Right lobe of liver (tissue), 4 donors: ENCODE results near the gene PPP1R36.
A peak's percentile ranks its signal among the peaks of the same experiment; 100 is the strongest.

Experiments used
- POLR2A ChIP-seq: fragments of 450-650 bp; IDR thresholded peaks from one replicate; pipeline ENCODE4 v1.6.1; 2017; ENCODE audit warnings: antibody characterized with exemption, mild to moderate bottlenecking
- TF ChIP-seq, protein P1 (sequence below), 4 donors: fragments of 200-600 bp in 3 of 4; fragments of 450-650 bp in 1 of 4; IDR thresholded peaks; one replicate each; pipeline versions ENCODE4 v1.5.1 to v1.8.0; 2016 to 2022; ENCODE audit warnings: antibody characterized with exemption in 4 of 4, mild to moderate bottlenecking in 2 of 4
- donor health status: DM: no; HTN: no; CAD: no.
- donor health status: DM: no; HTN: no; CAD: no.
- donor health status: DM: no; HTN: yes; CAD: no.

DNA sequence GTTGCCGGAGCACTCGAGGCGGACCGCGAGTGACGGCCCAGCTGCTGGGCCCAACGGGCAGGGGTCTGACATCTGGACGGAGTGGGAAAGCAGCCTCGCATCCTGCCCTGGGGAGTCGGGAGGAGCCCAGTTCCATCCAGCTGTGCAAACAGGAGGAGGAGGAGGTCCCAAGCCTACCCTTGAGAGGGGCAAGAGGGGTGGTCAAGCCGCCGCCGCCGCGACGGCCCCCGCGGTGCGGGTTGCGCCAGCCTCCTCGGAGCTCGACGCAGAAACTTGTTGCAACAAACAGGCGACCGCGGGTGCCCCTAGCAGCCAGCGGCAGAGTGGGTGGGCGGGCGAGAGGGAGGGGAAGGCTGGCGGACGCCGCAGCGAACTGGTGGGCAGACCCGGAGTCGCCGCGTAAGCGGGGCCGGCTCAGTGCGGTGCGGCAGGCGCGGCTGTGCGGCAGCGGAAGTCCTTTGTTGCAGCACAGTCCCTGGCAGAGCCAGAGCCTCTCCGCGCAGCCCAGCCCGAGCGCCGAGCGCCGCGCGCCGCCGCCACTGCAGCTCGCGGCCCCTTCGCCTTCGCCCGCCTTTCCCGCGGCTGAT, 45.4 kb upstream of the PPP1R36 start, which contains the start of gene ZBTB1:
- peak; percentile 97 for TF ChIP-seq POLR2A
- TF ChIP-seq, protein P1, sequence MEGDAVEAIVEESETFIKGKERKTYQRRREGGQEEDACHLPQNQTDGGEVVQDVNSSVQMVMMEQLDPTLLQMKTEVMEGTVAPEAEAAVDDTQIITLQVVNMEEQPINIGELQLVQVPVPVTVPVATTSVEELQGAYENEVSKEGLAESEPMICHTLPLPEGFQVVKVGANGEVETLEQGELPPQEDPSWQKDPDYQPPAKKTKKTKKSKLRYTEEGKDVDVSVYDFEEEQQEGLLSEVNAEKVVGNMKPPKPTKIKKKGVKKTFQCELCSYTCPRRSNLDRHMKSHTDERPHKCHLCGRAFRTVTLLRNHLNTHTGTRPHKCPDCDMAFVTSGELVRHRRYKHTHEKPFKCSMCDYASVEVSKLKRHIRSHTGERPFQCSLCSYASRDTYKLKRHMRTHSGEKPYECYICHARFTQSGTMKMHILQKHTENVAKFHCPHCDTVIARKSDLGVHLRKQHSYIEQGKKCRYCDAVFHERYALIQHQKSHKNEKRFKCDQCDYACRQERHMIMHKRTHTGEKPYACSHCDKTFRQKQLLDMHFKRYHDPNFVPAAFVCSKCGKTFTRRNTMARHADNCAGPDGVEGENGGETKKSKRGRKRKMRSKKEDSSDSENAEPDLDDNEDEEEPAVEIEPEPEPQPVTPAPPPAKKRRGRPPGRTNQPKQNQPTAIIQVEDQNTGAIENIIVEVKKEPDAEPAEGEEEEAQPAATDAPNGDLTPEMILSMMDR (IDR thresholded peaks at IDR 0.05): no peak
